ENCODE measurements around the gene MRPL36. TPM values are rescaled to one million over a fixed set of nuclear protein-coding genes. Genes with fewer than 3 reads are reported as not detected.

MRPL36 gene
- total and polyA plus RNA-seq, 4 donors: 14.5 to 62.8 (median 40.4) TPM

- Histone ChIP-seq H3K9me3 (ENCODE audit: control insufficient read depth in 4 of 4, insufficient read depth in 3 of 4, low read length in 3 of 4) (peaks cover 0 to 5% (median 1%) of the 10 kb centered on the region in 4 donors), H3K4me1 (ENCODE audit: control insufficient read depth in 5 of 5, insufficient read depth in 5 of 5, low read length in 5 of 5) (no peaks in the 10 kb centered on the region), H3K27ac (ENCODE audit: low read depth in 1 of 2, low read length in 1 of 2) (no peak overlapping the region), H3K27me3 (ENCODE audit: control insufficient read depth in 3 of 3, insufficient read depth in 3 of 3, low read length in 2 of 3) (no peaks in the 10 kb centered on the region), H3K9ac (ENCODE audit: insufficient read depth in 1 of 2, low read length in 2 of 2) (no peak overlapping the region), H3K36me3 (ENCODE audit: control insufficient read depth in 4 of 4, insufficient read depth in 4 of 4, low read length in 4 of 4) (peaks cover 17 to 43% (median 22%) of the 10 kb centered on the region in 4 donors), H3K4me3 (no peak overlapping the region)
- no peak for DNase-seq
- 98% methylated on average over 4 of the region's 4 CpGs for WGBS, 2 donors
- no peak for TF ChIP-seq CTCF (IDR thresholded peaks at IDR 0.05; ENCODE audit: control extremely low read depth, extremely low read depth)
- ATAC-seq (ENCODE audit: insufficient read depth, low FRiP score): no peak
Measured at GRCh38 chr5:1820926-1821325, 21.3 kb upstream of the MRPL36 start.

DNA sequence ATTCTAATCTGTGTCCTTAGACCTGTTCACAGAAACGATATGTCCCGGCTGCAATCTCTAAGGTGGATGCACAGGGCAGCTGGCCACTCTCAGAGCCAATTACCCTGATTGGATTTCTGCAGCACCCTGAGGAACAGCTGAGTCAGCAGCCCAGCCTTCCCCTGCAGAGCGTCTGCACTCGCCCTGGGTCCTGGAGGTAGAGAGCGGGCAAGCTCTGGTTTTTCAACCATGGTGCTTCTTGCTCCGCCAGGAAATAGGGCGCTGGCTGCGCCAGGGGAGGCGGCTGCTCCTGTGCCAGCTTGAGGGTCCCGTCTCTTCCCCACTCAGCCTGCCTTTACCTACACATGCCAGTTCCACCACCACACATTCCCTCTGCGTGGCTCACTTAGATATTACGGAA is 20.7 kb upstream of the MRPL36 start:
- H3K4me3 ChIP-seq: no peak overlapping the region
- ATAC-seq (ENCODE audit: insufficient read depth, low FRiP score) (no peak), DNase-seq (no peak)
- H3K9me3 ChIP-seq (ENCODE audit: control insufficient read depth in 4 of 4, insufficient read depth in 3 of 4, low read length in 3 of 4): peaks cover 0 to 5% (median 1%) of the 10 kb centered on the region in 4 donors
- peaks cover 21 to 47% (median 25%) of the 10 kb centered on the region in 4 donors for H3K36me3 ChIP-seq (ENCODE audit: control insufficient read depth in 4 of 4, insufficient read depth in 4 of 4, low read length in 4 of 4)
- 88 to 97% methylated on average over 12 of the region's 12 CpGs for WGBS, 2 donors
- no peaks in the 10 kb centered on the region for H3K4me1 ChIP-seq (ENCODE audit: control insufficient read depth in 5 of 5, insufficient read depth in 5 of 5, low read length in 5 of 5)
- no peak for TF ChIP-seq CTCF (IDR thresholded peaks at IDR 0.05; ENCODE audit: control extremely low read depth, extremely low read depth)
- no peaks in the 10 kb centered on the region for H3K27me3 ChIP-seq (ENCODE audit: control insufficient read depth in 3 of 3, insufficient read depth in 3 of 3, low read length in 2 of 3)
- H3K9ac ChIP-seq (ENCODE audit: insufficient read depth in 1 of 2, low read length in 2 of 2): no peak overlapping the region
- no peak overlapping the region for H3K27ac ChIP-seq (ENCODE audit: low read depth in 1 of 2, low read length in 1 of 2)

GRCh38 chr5:1819458-1819857 is 19.8 kb upstream of the MRPL36 start:
- H3K9me3 ChIP-seq (ENCODE audit: control insufficient read depth in 4 of 4, insufficient read depth in 3 of 4, low read length in 3 of 4): peaks cover 0 to 5% (median 1%) of the 10 kb centered on the region in 4 donors
- no peak overlapping the region for H3K4me3 ChIP-seq
- no peak for ATAC-seq (ENCODE audit: insufficient read depth, low FRiP score)
- H3K4me1 ChIP-seq (ENCODE audit: control insufficient read depth in 5 of 5, insufficient read depth in 5 of 5, low read length in 5 of 5): no peaks in the 10 kb centered on the region
- 87 to 94% methylated on average over 2 of the region's 2 CpGs for WGBS, 2 donors
- TF ChIP-seq CTCF (IDR thresholded peaks at IDR 0.05; ENCODE audit: control extremely low read depth, extremely low read depth): no peak
- H3K27ac ChIP-seq (ENCODE audit: low read depth in 1 of 2, low read length in 1 of 2): no peak overlapping the region
- DNase-seq: no peak
- no peaks in the 10 kb centered on the region for H3K27me3 ChIP-seq (ENCODE audit: control insufficient read depth in 3 of 3, insufficient read depth in 3 of 3, low read length in 2 of 3)
- H3K36me3 ChIP-seq (ENCODE audit: control insufficient read depth in 4 of 4, insufficient read depth in 4 of 4, low read length in 4 of 4): peaks cover 26 to 50% (median 27%) of the 10 kb centered on the region in 4 donors
- no peak overlapping the region for H3K9ac ChIP-seq (ENCODE audit: insufficient read depth in 1 of 2, low read length in 2 of 2)

GRCh38 chr5:1818784-1819183 is 19.1 kb upstream of the MRPL36 start:
- Histone ChIP-seq H3K4me1 (ENCODE audit: control insufficient read depth in 5 of 5, insufficient read depth in 5 of 5, low read length in 5 of 5) (no peaks in the 10 kb centered on the region), H3K4me3 (no peak overlapping the region), H3K27ac (ENCODE audit: low read depth in 1 of 2, low read length in 1 of 2) (no peak overlapping the region), H3K9ac (ENCODE audit: insufficient read depth in 1 of 2, low read length in 2 of 2) (no peak overlapping the region), H3K27me3 (ENCODE audit: control insufficient read depth in 3 of 3, insufficient read depth in 3 of 3, low read length in 2 of 3) (no peaks in the 10 kb centered on the region), H3K36me3 (ENCODE audit: control insufficient read depth in 4 of 4, insufficient read depth in 4 of 4, low read length in 4 of 4) (peaks cover 29 to 51% (median 31%) of the 10 kb centered on the region in 4 donors), H3K9me3 (ENCODE audit: control insufficient read depth in 4 of 4, insufficient read depth in 3 of 4, low read length in 3 of 4) (peaks cover 0 to 5% (median 1%) of the 10 kb centered on the region in 4 donors)
- no peak for ATAC-seq (ENCODE audit: insufficient read depth, low FRiP score)
- DNase-seq: no peak
- 92 to 94% methylated on average over 5 of the region's 5 CpGs for WGBS, 2 donors
- TF ChIP-seq CTCF (IDR thresholded peaks at IDR 0.05; ENCODE audit: control extremely low read depth, extremely low read depth): no peak
